Measurements from ENCODE around the gene GRHL1.

DNA sequence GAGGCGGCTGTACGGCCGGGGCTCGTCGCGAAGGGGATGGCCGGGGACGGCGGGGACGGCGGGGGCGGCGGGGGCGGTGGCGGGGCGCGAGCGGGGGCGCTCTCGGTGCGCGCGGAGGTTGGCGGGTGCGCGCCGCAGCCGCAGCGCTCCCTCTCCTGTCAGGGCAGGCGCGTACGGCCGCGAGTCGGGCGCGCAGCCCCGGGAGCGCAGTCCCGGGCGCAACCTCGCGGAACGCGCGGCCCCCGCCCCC lies 296 bp upstream of the GRHL1 start:
- TF ChIP-seq RAD21 (IDR thresholded peaks at IDR 0.05) = no peak
- TF ChIP-seq, protein P1, sequence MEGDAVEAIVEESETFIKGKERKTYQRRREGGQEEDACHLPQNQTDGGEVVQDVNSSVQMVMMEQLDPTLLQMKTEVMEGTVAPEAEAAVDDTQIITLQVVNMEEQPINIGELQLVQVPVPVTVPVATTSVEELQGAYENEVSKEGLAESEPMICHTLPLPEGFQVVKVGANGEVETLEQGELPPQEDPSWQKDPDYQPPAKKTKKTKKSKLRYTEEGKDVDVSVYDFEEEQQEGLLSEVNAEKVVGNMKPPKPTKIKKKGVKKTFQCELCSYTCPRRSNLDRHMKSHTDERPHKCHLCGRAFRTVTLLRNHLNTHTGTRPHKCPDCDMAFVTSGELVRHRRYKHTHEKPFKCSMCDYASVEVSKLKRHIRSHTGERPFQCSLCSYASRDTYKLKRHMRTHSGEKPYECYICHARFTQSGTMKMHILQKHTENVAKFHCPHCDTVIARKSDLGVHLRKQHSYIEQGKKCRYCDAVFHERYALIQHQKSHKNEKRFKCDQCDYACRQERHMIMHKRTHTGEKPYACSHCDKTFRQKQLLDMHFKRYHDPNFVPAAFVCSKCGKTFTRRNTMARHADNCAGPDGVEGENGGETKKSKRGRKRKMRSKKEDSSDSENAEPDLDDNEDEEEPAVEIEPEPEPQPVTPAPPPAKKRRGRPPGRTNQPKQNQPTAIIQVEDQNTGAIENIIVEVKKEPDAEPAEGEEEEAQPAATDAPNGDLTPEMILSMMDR (IDR thresholded peaks at IDR 0.05; ENCODE audit: low read depth, low read length, missing input control) = peak; percentile 7

All from liver (tissue), 3 donors.